K562 (cell line): ENCODE results near the gene CCDC88C. TPM values are rescaled to one million over a fixed set of nuclear protein-coding genes. Genes with fewer than 3 reads are reported as not detected.

Experiments
- ATAC-seq: fragments of 200-7000 bp; cut with Tn5 transposase; 3 replicates; pipeline ENCODE4 v1.9.1; 2020; ENCODE audit warnings: moderate library complexity
- BruUV-seq: library from RNA; stranded (reverse); fragments of 400-500 nt; replicated peaks from 2 replicates; lab custom pipeline; 2021; lab: Mats Ljungman, UMichigan
- CTCF ChIA-PET: fragments of 300-600 bp; formaldehyde crosslinking; extraction: SDS; loops from one replicate; lab custom pipeline; 2021; ENCODE audit warnings: low intra/inter-chr PET ratio; lab: Yijun Ruan, JAX
- POLR2A ChIA-PET: fragments of 300-600, 350-650 bp; sonication (Branson Sonifier 250); formaldehyde crosslinking; extraction: SDS; loops from one replicate; lab custom pipeline; 2021; ENCODE audit warnings: antibody characterized with exemption, inconsistent platforms; lab: Yijun Ruan, JAX
- DNase-seq, 4 experiments: peaks; one replicate each; pipeline versions ENCODE4 v3.0.0 to v3.0.0-alpha.2; 2011 to 2018; ENCODE audit warnings: low spot score in 3 of 4, mixed read lengths in 3 of 4; ENCODE audit errors: extremely low read depth in 1 of 4
- FAIRE-seq: peaks from 2 replicates; lab custom pipeline; 2011; peaks lifted over from hg19 to GRCh38; lab: Jason Lieb, UNC
- H2AFZ ChIP-seq: 2 replicates; pipeline ENCODE4 v1.6.0; 2011; ENCODE audit warnings: low read depth, low read length, control low read depth, inconsistent platforms
- H3K27ac ChIP-seq: fragments of 200-600 bp; 3 replicates; pipeline ENCODE4 v1.8.0; 2011; ENCODE audit warnings: low read depth, mild to moderate bottlenecking, control low read depth, inconsistent platforms, low read length, moderate library complexity, mixed read lengths; ENCODE audit errors: extremely low read depth
- H3K27me3 ChIP-seq, 2 experiments: fragments of 300-600 bp in 1 of 2; 2 replicates in 1 of 2; 3 replicates in 1 of 2; pipeline versions ENCODE4 v1.6.0 to v1.8.0; 2011; ENCODE audit warnings: inconsistent platforms in 2 of 2, low read length in 2 of 2, mild to moderate bottlenecking in 1 of 2, mixed read lengths in 1 of 2, moderate library complexity in 1 of 2; ENCODE audit not compliant: control insufficient read depth in 2 of 2, insufficient read depth in 2 of 2
- H3K36me3 ChIP-seq: fragments of 300-600 bp; 3 replicates; pipeline ENCODE4 v1.8.0; 2011; ENCODE audit warnings: mild to moderate bottlenecking, low read length, inconsistent platforms; ENCODE audit not compliant: control insufficient read depth, insufficient read depth
- H3K4me1 ChIP-seq, 2 experiments: fragments of 200-600 bp in 1 of 2; replicated peaks in 1 of 2; 2 replicates in 1 of 2; 3 replicates in 1 of 2; pipeline versions ENCODE4 v1.5.1 to v1.8.0; 2011; ENCODE audit warnings: inconsistent platforms in 2 of 2, low read length in 2 of 2, mild to moderate bottlenecking in 1 of 2, mixed read lengths in 1 of 2, moderate library complexity in 1 of 2; ENCODE audit not compliant: control insufficient read depth in 2 of 2, insufficient read depth in 2 of 2
- H3K4me2 ChIP-seq: 2 replicates; pipeline ENCODE4 v1.6.1; 2011; ENCODE audit warnings: low read length, control low read depth, inconsistent platforms, mixed read lengths; ENCODE audit not compliant: insufficient read depth
- H3K4me3 ChIP-seq: fragments of 200-600 bp; sonication (generic), shearing (Covaris generic); 2 replicates; pipeline ENCODE4 v1.5.1; 2016; ENCODE audit warnings: control low read depth, inconsistent platforms
- H3K79me2 ChIP-seq: fragments of 200-600 bp; 3 replicates; pipeline ENCODE4 v1.8.0; 2011; ENCODE audit warnings: low read length, inconsistent platforms; ENCODE audit not compliant: control insufficient read depth, insufficient read depth
- H3K9ac ChIP-seq, 2 experiments: 2 replicates each; pipeline versions ENCODE4 v1.6.0 to v1.6.1; 2011; ENCODE audit warnings: low read depth in 2 of 2, low read length in 2 of 2, control low read depth in 1 of 2, inconsistent platforms in 1 of 2, mild to moderate bottlenecking in 1 of 2, mixed read lengths in 1 of 2; ENCODE audit not compliant: insufficient read depth in 1 of 2
- H3K9me1 ChIP-seq: one replicate; pipeline ENCODE4 v1.6.0; 2011; ENCODE audit warnings: inconsistent platforms, mild to moderate bottlenecking, low read length, moderate library complexity; ENCODE audit not compliant: control insufficient read depth, insufficient read depth
- H3K9me3 ChIP-seq: replicated peaks from 2 replicates; pipeline ENCODE4 v1.5.1; 2011; ENCODE audit warnings: low read depth, low read length, inconsistent platforms; ENCODE audit not compliant: control insufficient read depth, insufficient read depth
- H4K20me1 ChIP-seq: replicated peaks from 2 replicates; pipeline ENCODE4 v1.6.1; 2011; ENCODE audit warnings: low read length, inconsistent platforms, mixed read lengths; ENCODE audit not compliant: control insufficient read depth, insufficient read depth
- CTCF ChIP-seq, 3 experiments: IDR thresholded peaks in 2 of 3; conservative IDR thresholded peaks in 1 of 3; 2 replicates each; pipeline ENCODE4 v1.5.1; 2011 to 2012; ENCODE audit warnings: low read length in 3 of 3, mild to moderate bottlenecking in 3 of 3, control low read depth in 2 of 3, improper control_type of control experiment in 1 of 3, inconsistent platforms in 1 of 3, low read depth in 1 of 3, mixed read lengths in 1 of 3, moderate library complexity in 1 of 3; ENCODE audit not compliant: insufficient read depth in 2 of 3
- E4F1 ChIP-seq: fragments of 250-450 bp; sonication (Bioruptor Pico); IDR thresholded peaks from 2 replicates; pipeline ENCODE4 v1.5.0; 2021; ENCODE audit warnings: mild to moderate bottlenecking, borderline replicate concordance
- HDAC2 ChIP-seq: fragments of 450-650 bp; IDR thresholded peaks from 2 replicates; pipeline ENCODE4 v1.6.1; 2016; ENCODE audit warnings: mild to moderate bottlenecking
- MGA ChIP-seq: fragments of 450-650 bp; IDR thresholded peaks from 2 replicates; pipeline ENCODE4 v1.6.1; 2016; ENCODE audit warnings: mild to moderate bottlenecking, moderate library complexity
- WGBS: fragments of 100-300 bp; shearing (Covaris generic); methylation state at CpG from one replicate; pipeline ENCODE4 v1.1.6; 2016; ENCODE audit warnings: low coverage, mixed read lengths; ENCODE audit not compliant: insufficient coverage; ENCODE audit errors: missing lambda C conversion rate; 5-methylcytosine and 5-hydroxymethylcytosine counted together
- in situ Hi-C: fragments of 300-500 bp; cut with MboI; formaldehyde crosslinking; loops from 4 replicates; pipeline ENCODE4 v1.15.0; 2018; ENCODE audit warnings: inconsistent platforms, mixed read lengths
- intact Hi-C: fragments of 100-400 bp; cut with micrococcal nuclease; formaldehyde crosslinking; loops from 2 replicates; pipeline ENCODE4 v1.14.2; 2022
- polyA plus RNA-seq, 8 experiments: library from polyadenylated mRNA; depleted of rRNA in 4 of 8; stranded (reverse) in 5 of 8; unstranded in 3 of 8; fragments of >200 nt; fragmentation: Nextera tagmentation in 2 of 8; fragmentation: Illumina TruSeq in 1 of 8; extraction: Ambion mirVana in 2 of 8; extraction: Trizol in 1 of 8; gene quantifications; 2 replicates each; pipeline versions ENCODE4 v1.2.1 to v1.2.3, GENCODE V29; 2011 to 2014; ENCODE audit warnings: inconsistent platforms in 1 of 8, missing spikeins in 1 of 8
- total RNA-seq, 7 experiments: library from RNA; depleted of rRNA in 6 of 7; stranded (reverse); fragments of >200 nt in 6 of 7; fragmentation: Illumina TruSeq in 2 of 7; extraction: Trizol in 2 of 7; gene quantifications; 2 replicates each; pipeline versions ENCODE4 v1.2.1 to v1.2.3, GENCODE V29; 2011 to 2021; ENCODE audit warnings: low replicate concordance in 1 of 7

Gene CCDC88C
- total and polyA plus RNA-seq, 9 of the 15 experiments (the other 6 are each of a cell fraction or from before 2014, with no cell fraction given): 0.62 to 22.5 (median 10.7) TPM

GRCh38 chr14:91249841-91250616 lies 167.6 kb downstream of the CCDC88C start:
- FAIRE-seq: no peak
- CTCF ChIA-PET: no interaction called here
- Histone ChIP-seq H3K27ac (no peak overlapping the region), H3K9ac (no peak overlapping the region), H3K27me3 (no peaks in the 10 kb centered on the region), H4K20me1 (no peaks in the 10 kb centered on the region), H3K4me1 (peaks cover 9 to 19% of the 10 kb centered on the region in 2 experiments; a peak in 4 of 5 replicates), H3K9me3 (no peaks in the 10 kb centered on the region), H3K4me2 (no peak overlapping the region), H3K36me3 (no peaks in the 10 kb centered on the region), H3K79me2 (no peaks in the 10 kb centered on the region; the same call in 1 of the 3 replicates), H2AFZ (no peak overlapping the region), H3K4me3 (no peak overlapping the region), H3K9me1 (no peaks in the 10 kb centered on the region)
- POLR2A ChIA-PET: interaction anchor here (0.6 to 0.7 kb wide), 4 partner anchors 9 to 1808 kb away, joined by 3 to 4 read pairs (median 3); no protein-coding TSS in a partner anchor
- peak; percentile 11; the same call in 1 of the 3 replicates for ATAC-seq
- WGBS: 74% methylated on average over 9 of the region's 10 CpGs
- intact Hi-C loops: no loop called here
- in situ Hi-C loops: no loop called here
- DNase-seq: peak in 3 of 4 experiments; percentile 39 to 71 (median 62)
- BruUV-seq: no TSS peak
- TF ChIP-seq HDAC2: no peak
- TF ChIP-seq E4F1 (CRISPR knock-in tag): no peak
- no peak for TF ChIP-seq MGA
- TF ChIP-seq CTCF (IDR thresholded peaks at IDR 0.05 in 2 of 3, conservative IDR thresholded peaks at IDR 0.05 in 1 of 3; ENCODE audit: insufficient read depth in 2 of 3, low read depth in 1 of 3, low read length in 3 of 3): peak in 1 of 3 experiments; percentile 4; a peak in 1 of 6 replicates
